ENCODE data around the gene ZNF823. TPM values are rescaled to one million over a fixed set of nuclear protein-coding genes. Genes with fewer than 3 reads are reported as not detected.

ZNF823 gene
- total RNA-seq, 1 donor from 2014 or later = 11.5 TPM

- H3K9me3 Mint-ChIP-seq = peaks cover 5% of the 10 kb centered on the region
- peak overlapping the region; percentile 84 for H3K4me3 Mint-ChIP-seq
- H3K36me3 Mint-ChIP-seq = peaks cover 29% of the 10 kb centered on the region
- H3K27ac Mint-ChIP-seq = no peak overlapping the region
- no peak for TF ChIP-seq CTCF (conservative IDR thresholded peaks at IDR 0.05)
- DNase-seq (ENCODE audit: extremely low spot score, unreplicated experiment) = no peak
- peaks cover 5% of the 10 kb centered on the region for H3K4me1 Mint-ChIP-seq (ENCODE audit: unreplicated experiment)
- no peaks in the 10 kb centered on the region for H3K27me3 Mint-ChIP-seq
Measured at GRCh38 chr19:11674067-11674492, 64.7 kb downstream of the ZNF823 start.

GRCh38 chr19:11673608-11674041 lies 65.1 kb downstream of the ZNF823 start:
- peak overlapping the region; percentile 50 for H3K27ac Mint-ChIP-seq
- DNase-seq (ENCODE audit: extremely low spot score, unreplicated experiment) = no peak
- peak; percentile 81 for TF ChIP-seq CTCF (conservative IDR thresholded peaks at IDR 0.05)
- peaks cover 5% of the 10 kb centered on the region for H3K9me3 Mint-ChIP-seq
- peaks cover 5% of the 10 kb centered on the region for H3K4me1 Mint-ChIP-seq (ENCODE audit: unreplicated experiment)
- H3K36me3 Mint-ChIP-seq = peaks cover 29% of the 10 kb centered on the region
- peak overlapping the region; percentile 84 for H3K4me3 Mint-ChIP-seq
- H3K27me3 Mint-ChIP-seq = no peaks in the 10 kb centered on the region

Other genes starting within 250 kb of the ZNF823 start
- gene ZNF653, start 233.1 kb downstream of the ZNF823 start, total RNA-seq (ENCODE audit: low replicate concordance) = 11.5 and 13.4 TPM in 2 replicates
- 40.8 and 42.1 TPM in 2 replicates for gene ECSIT, start 209.8 kb downstream of the ZNF823 start, total RNA-seq (ENCODE audit: low replicate concordance)
- 2.3 and 7.9 TPM in 2 replicates for gene CNN1, start 200.1 kb downstream of the ZNF823 start, total RNA-seq (ENCODE audit: low replicate concordance)
- gene ELOF1, start 179.7 kb downstream of the ZNF823 start, total RNA-seq (ENCODE audit: low replicate concordance) = 51.3 and 57.1 TPM in 2 replicates
- 3.2 and 6.0 TPM in 2 replicates for gene ACP5, start 161.3 kb downstream of the ZNF823 start, total RNA-seq (ENCODE audit: low replicate concordance)
- 21.6 and 26.1 TPM in 2 replicates for gene ZNF627, start 141.5 kb downstream of the ZNF823 start, total RNA-seq (ENCODE audit: low replicate concordance)
- gene ZNF441, start 28.1 kb upstream of the ZNF823 start, total RNA-seq (ENCODE audit: low replicate concordance) = 4.1 and 6.3 TPM in 2 replicates
- 3.7 and 8.8 TPM in 2 replicates for gene ZNF491, start 59.6 kb upstream of the ZNF823 start, total RNA-seq (ENCODE audit: low replicate concordance)
- gene ZNF440, start 75.3 kb upstream of the ZNF823 start, total RNA-seq (ENCODE audit: low replicate concordance) = 20.7 and 25.5 TPM in 2 replicates
- 2.1 and 2.5 TPM in 2 replicates for gene ZNF439, start 109.8 kb upstream of the ZNF823 start, total RNA-seq (ENCODE audit: low replicate concordance)
- gene ZNF69, start 148.8 kb upstream of the ZNF823 start, total RNA-seq (ENCODE audit: low replicate concordance) = 18.6 and 20.1 TPM in 2 replicates
- 14.1 and 16.1 TPM in 2 replicates for gene ZNF700, start 186.2 kb upstream of the ZNF823 start, total RNA-seq (ENCODE audit: low replicate concordance)
- gene ZNF763, start 226.1 kb upstream of the ZNF823 start, total RNA-seq (ENCODE audit: low replicate concordance) = 4.8 and 5.0 TPM in 2 replicates